Dendritic cell treated with granulocyte-macrophage colony-stimulating factor and Interleukin-4, amounts not matched to agents 40 ng/mL and 50 ng/mL, for 4 days (primary cell): ENCODE data around the gene NEDD4L.

Experiments used
- H3K27ac Mint-ChIP-seq: one replicate; pipeline ENCODE4 v1.8.0; 2022; ENCODE audit warnings: mild to moderate bottlenecking, mixed read lengths
- H3K27me3 Mint-ChIP-seq: one replicate; pipeline ENCODE4 v1.8.0; 2022; ENCODE audit warnings: mild to moderate bottlenecking, mixed read lengths
- H3K36me3 Mint-ChIP-seq: one replicate; pipeline ENCODE4 v1.8.0; 2022; ENCODE audit warnings: low read depth, mixed read lengths
- H3K4me1 Mint-ChIP-seq: one replicate; pipeline ENCODE4 v1.8.0; 2022; ENCODE audit warnings: low read depth, mixed read lengths
- H3K4me3 Mint-ChIP-seq: one replicate; pipeline ENCODE4 v1.8.0; 2022; ENCODE audit warnings: mild to moderate bottlenecking, moderate library complexity, mixed read lengths
- H3K9me3 Mint-ChIP-seq: one replicate; pipeline ENCODE4 v1.8.0; 2022; ENCODE audit warnings: mixed read lengths
- intact Hi-C: fragments of 100-400 bp; cut with micrococcal nuclease; formaldehyde crosslinking; loops from one replicate; pipeline ENCODE4 v1.15.0; 2022

NEDD4L gene

GRCh38 chr18:58446391-58447060 is 402.5 kb downstream of the NEDD4L start:
- Mint-ChIP-seq H3K36me3 (no peaks in the 10 kb centered on the region), H3K27ac (no peak overlapping the region), H3K9me3 (no peaks in the 10 kb centered on the region), H3K4me3 (no peak overlapping the region), H3K4me1 (no peaks in the 10 kb centered on the region), H3K27me3 (no peaks in the 10 kb centered on the region)
- intact Hi-C loops = no loop called here

GRCh38 chr18:58447402-58448095 is 403.5 kb downstream of the NEDD4L start:
- no peaks in the 10 kb centered on the region for H3K36me3 Mint-ChIP-seq
- no peak overlapping the region for H3K4me3 Mint-ChIP-seq
- H3K27me3 Mint-ChIP-seq = no peaks in the 10 kb centered on the region
- H3K4me1 Mint-ChIP-seq = no peaks in the 10 kb centered on the region
- H3K27ac Mint-ChIP-seq = no peak overlapping the region
- H3K9me3 Mint-ChIP-seq = no peaks in the 10 kb centered on the region
- intact Hi-C loops = no loop called here

- intact Hi-C loops = no loop called here
- Mint-ChIP-seq H3K27me3 (no peaks in the 10 kb centered on the region), H3K4me3 (no peak overlapping the region), H3K4me1 (no peaks in the 10 kb centered on the region), H3K36me3 (no peaks in the 10 kb centered on the region), H3K9me3 (no peaks in the 10 kb centered on the region), H3K27ac (no peak overlapping the region)
Observed at GRCh38 chr18:58449464-58449863, 405.4 kb downstream of the NEDD4L start.
